OCI-LY1 (cell line): Measurements from ENCODE around the gene ADCY4.

ENCODE experiments used
- H2AFZ ChIP-seq: fragments of 200-600 bp; sonication (generic), shearing (Covaris generic); 2 replicates; pipeline ENCODE4 v1.6.0; 2014; ENCODE audit warnings: antibody characterized with exemption, mild to moderate bottlenecking, low read length
- H3F3A ChIP-seq: fragments of 200-600 bp; sonication (generic), shearing (Covaris generic); 2 replicates; pipeline ENCODE4 v1.6.0; 2014; ENCODE audit warnings: mild to moderate bottlenecking, antibody characterized with exemption, low read length, moderate library complexity; ENCODE audit not compliant: insufficient read depth
- H3K27ac ChIP-seq: fragments of 200-600 bp; sonication (generic); 2 replicates; pipeline ENCODE4 v1.5.1; 2014; ENCODE audit warnings: low read length, mixed run types, mild to moderate bottlenecking, low read depth; ENCODE audit not compliant: poor library complexity, severe bottlenecking
- H3K27me3 ChIP-seq: fragments of 200-600 bp; sonication (generic); 2 replicates; pipeline ENCODE4 v1.6.0; 2014; ENCODE audit warnings: antibody characterized with exemption, mild to moderate bottlenecking, low read length, moderate library complexity; ENCODE audit not compliant: insufficient read depth
- H3K36me3 ChIP-seq: fragments of 200-600 bp; sonication (generic); 2 replicates; pipeline ENCODE4 v1.6.1; 2014; ENCODE audit warnings: mild to moderate bottlenecking, antibody characterized with exemption, low read length, moderate library complexity, mixed read lengths; ENCODE audit not compliant: insufficient read depth
- H3K4me1 ChIP-seq: fragments of 200-600 bp; sonication (generic); 2 replicates; pipeline ENCODE4 v1.5.1; 2014; ENCODE audit warnings: mild to moderate bottlenecking, low read length, moderate library complexity; ENCODE audit not compliant: insufficient read depth, severe bottlenecking
- H3K4me2 ChIP-seq: fragments of 200-600 bp; sonication (generic), shearing (Covaris generic); 2 replicates; pipeline ENCODE4 v1.6.1; 2014; ENCODE audit warnings: low read length
- H3K4me3 ChIP-seq: fragments of 200-600 bp; sonication (generic); 2 replicates; pipeline ENCODE4 v1.5.1; 2014; ENCODE audit warnings: low read length, low read depth, mild to moderate bottlenecking, mixed read lengths; ENCODE audit not compliant: poor library complexity, severe bottlenecking
- H3K79me2 ChIP-seq: fragments of 200-600 bp; shearing (Covaris generic); 2 replicates; pipeline ENCODE4 v1.6.1; 2016; ENCODE audit warnings: mixed run types, low read length, mixed read lengths; ENCODE audit not compliant: insufficient read depth
- H3K9ac ChIP-seq: fragments of 200-600 bp; sonication (generic), shearing (Covaris generic); 2 replicates; pipeline ENCODE4 v1.6.1; 2014; ENCODE audit warnings: mild to moderate bottlenecking, low read length, mixed read lengths
- H3K9me2 ChIP-seq: fragments of 200-600 bp; sonication (generic), shearing (Covaris generic); 2 replicates; pipeline ENCODE4 v1.6.1; 2014; ENCODE audit warnings: low read depth, mild to moderate bottlenecking, low read length, mixed read lengths
- H3K9me3 ChIP-seq: fragments of 200-600 bp; shearing (Covaris generic); 2 replicates; pipeline ENCODE4 v1.6.1; 2014; ENCODE audit warnings: low read length, mixed read lengths
- H4K20me1 ChIP-seq: fragments of 200-600 bp; sonication (generic), shearing (Covaris generic); 2 replicates; pipeline ENCODE4 v1.6.0; 2016; ENCODE audit warnings: mild to moderate bottlenecking, low read length; ENCODE audit not compliant: insufficient read depth
- EZH2 ChIP-seq: fragments of 200-600 bp; sonication (generic), shearing (Covaris generic); IDR thresholded peaks from 2 replicates; pipeline ENCODE4 v1.8.0; 2017; ENCODE audit warnings: borderline replicate concordance, mixed run types, mild to moderate bottlenecking, antibody characterized with exemption, low read length, moderate library complexity, mixed read lengths
- TF ChIP-seq, protein P1 (sequence below): fragments of 200-600 bp; sonication (generic), shearing (Covaris generic); IDR thresholded peaks from 2 replicates; pipeline ENCODE4 v1.5.1; 2017; ENCODE audit warnings: mild to moderate bottlenecking, antibody characterized with exemption, low read length, moderate library complexity, mixed read lengths

Gene ADCY4

DNA sequence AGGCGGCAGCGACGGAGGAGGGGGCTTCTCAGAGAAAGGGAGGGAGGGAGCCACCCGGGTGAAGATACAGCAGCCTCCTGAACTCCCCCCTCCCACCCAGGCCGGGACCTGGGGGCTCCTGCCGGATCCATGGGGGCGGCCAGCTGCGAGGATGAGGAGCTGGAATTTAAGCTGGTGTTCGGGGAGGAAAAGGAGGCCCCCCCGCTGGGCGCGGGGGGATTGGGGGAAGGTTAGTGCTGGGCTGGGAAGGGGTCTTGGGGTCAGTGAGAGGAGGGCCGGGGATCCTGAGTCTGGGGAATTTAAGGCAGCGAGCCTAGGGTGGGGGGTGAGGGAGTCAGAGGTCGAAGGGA is 33.3 kb upstream of the ADCY4 start:
- Histone ChIP-seq H2AFZ (no peak overlapping the region), H3K9me2 (no peaks in the 10 kb centered on the region), H3K27me3 (no peaks in the 10 kb centered on the region), H3K9ac (peak overlapping the region; percentile 75), H4K20me1 (no peaks in the 10 kb centered on the region), H3K36me3 (peaks cover 5% of the 10 kb centered on the region), H3K4me3 (peak overlapping the region; percentile 68), H3K27ac (peak overlapping the region; percentile 96), H3K9me3 (no peaks in the 10 kb centered on the region), H3F3A (no peaks in the 10 kb centered on the region), H3K79me2 (no peaks in the 10 kb centered on the region), H3K4me2 (peak overlapping the region; percentile 89), H3K4me1 (peaks cover 38% of the 10 kb centered on the region)
- no peak for TF ChIP-seq EZH2
- TF ChIP-seq, protein P1, sequence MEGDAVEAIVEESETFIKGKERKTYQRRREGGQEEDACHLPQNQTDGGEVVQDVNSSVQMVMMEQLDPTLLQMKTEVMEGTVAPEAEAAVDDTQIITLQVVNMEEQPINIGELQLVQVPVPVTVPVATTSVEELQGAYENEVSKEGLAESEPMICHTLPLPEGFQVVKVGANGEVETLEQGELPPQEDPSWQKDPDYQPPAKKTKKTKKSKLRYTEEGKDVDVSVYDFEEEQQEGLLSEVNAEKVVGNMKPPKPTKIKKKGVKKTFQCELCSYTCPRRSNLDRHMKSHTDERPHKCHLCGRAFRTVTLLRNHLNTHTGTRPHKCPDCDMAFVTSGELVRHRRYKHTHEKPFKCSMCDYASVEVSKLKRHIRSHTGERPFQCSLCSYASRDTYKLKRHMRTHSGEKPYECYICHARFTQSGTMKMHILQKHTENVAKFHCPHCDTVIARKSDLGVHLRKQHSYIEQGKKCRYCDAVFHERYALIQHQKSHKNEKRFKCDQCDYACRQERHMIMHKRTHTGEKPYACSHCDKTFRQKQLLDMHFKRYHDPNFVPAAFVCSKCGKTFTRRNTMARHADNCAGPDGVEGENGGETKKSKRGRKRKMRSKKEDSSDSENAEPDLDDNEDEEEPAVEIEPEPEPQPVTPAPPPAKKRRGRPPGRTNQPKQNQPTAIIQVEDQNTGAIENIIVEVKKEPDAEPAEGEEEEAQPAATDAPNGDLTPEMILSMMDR: no peak

DNA sequence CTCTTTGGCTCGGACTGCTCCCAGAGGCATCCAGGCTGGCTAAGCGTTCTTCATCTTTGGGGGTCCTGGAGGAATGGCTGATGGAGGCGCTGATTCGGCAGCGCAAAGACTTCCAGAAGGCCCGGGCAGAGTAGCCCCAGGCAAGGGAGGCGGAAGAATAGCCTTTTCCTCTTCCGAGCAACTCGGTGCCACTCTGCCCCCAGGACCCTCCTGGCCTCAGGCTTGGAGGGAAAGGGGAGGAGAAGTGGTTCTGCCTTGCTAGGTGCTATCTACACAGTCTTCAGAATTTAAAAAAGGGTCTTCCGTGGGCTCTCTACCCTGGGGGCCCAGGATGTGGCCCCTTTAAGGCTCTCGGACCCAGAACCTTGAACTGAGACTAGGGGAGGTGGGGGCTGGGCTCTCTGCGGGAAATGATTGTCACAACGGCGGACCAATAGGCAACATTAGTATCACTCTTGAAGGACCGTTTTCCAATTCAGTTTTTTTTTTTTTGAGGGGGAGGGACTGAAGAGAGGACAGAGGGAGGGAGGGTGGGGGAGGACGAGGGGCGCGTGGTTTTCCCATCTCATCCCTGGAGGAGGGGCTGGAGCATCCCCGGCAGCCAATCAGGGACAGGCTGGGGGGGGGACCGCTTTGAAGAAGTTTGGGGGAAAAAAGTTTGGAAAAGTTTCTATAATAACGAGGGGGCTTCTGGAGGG is 32.8 kb upstream of the ADCY4 start, which contains the start of gene NFATC4:
Gene NFATC4 (plus strand): TSS at position 671 of the 698 bp plus-strand sequence. CDS start 157 bp downstream, outside the sequence.
- H3K4me2 ChIP-seq: peak within 1 kb of the TSS; percentile 89
- no peak within 1 kb of the TSS for H2AFZ ChIP-seq
- TF ChIP-seq EZH2: no peak
- TF ChIP-seq, protein P1: no peak
- H3K4me3 ChIP-seq: peak within 1 kb of the TSS; percentile 68
- H3K9me2 ChIP-seq: no peaks in the 10 kb centered on the region
- no peaks in the 10 kb centered on the region for H4K20me1 ChIP-seq
- no peaks in the 10 kb centered on the region for H3K9me3 ChIP-seq
- peak within 1 kb of the TSS; percentile 75 for H3K9ac ChIP-seq
- no peaks in the 10 kb centered on the region for H3K79me2 ChIP-seq
- H3K36me3 ChIP-seq: no peaks in the 10 kb centered on the region
- no peaks in the 10 kb centered on the region for H3K27me3 ChIP-seq
- peaks cover 38% of the 10 kb centered on the region for H3K4me1 ChIP-seq
- H3F3A ChIP-seq: no peaks in the 10 kb centered on the region
- H3K27ac ChIP-seq: peak within 1 kb of the TSS; percentile 96

DNA sequence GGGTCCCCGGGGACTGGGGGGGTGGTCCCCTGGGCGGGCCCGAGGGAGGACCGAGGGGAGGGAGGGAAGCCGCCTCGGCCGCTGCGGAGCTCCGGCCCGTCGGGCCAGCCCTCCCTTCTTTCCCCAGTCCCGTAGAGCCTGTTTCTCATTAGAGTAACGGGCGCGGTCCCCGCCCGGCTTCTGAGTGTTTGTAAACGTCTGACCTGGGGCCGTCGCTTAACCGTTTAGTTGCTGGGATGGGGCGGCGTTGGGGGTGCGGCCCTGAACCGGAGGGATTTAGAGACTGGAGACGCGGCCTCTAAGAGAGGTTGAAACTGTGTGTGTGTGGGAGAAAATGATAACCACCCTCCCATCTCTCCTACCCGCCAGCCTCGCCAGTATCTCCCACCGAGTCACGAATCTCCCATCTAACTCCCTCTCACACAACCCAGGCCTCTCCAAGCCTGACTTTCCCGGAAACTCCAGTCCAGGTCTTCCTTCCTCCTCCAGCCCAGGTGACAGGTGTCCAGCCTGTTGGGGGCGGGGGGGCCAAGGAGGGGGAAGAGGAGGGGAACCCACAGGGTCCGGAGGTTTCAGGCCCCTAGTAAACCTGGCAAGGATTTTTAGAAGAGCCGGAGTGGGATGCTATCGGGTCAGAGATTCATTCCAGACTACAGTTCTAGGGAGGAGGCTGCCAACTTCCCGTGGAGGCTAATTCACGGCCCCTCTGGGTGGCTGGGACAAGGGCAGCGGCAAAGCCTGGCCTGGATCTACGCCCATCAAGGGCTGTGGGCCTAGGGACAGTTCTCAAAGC is 32.0 kb upstream of the ADCY4 start:
- Histone ChIP-seq H4K20me1 (no peaks in the 10 kb centered on the region), H2AFZ (no peak overlapping the region), H3F3A (no peaks in the 10 kb centered on the region), H3K36me3 (no peaks in the 10 kb centered on the region), H3K79me2 (no peaks in the 10 kb centered on the region), H3K27ac (peak overlapping the region; percentile 96), H3K4me2 (peak overlapping the region; percentile 89), H3K4me1 (peaks cover 38% of the 10 kb centered on the region), H3K4me3 (peak overlapping the region; percentile 68), H3K9me2 (no peaks in the 10 kb centered on the region), H3K27me3 (no peaks in the 10 kb centered on the region), H3K9me3 (no peaks in the 10 kb centered on the region), H3K9ac (peak overlapping the region; percentile 75)
- TF ChIP-seq, protein P1: no peak
- TF ChIP-seq EZH2: no peak
